ENCODE results near the gene CD209. TPM values are rescaled to one million over a fixed set of nuclear protein-coding genes. Genes with fewer than 3 reads are reported as not detected.

CD209 gene
- total RNA-seq, 1 donor from 2014 or later, result not detected

- Mint-ChIP-seq H3K4me3 (peak overlapping the region; percentile 53), H3K27me3 (ENCODE audit: insufficient read depth) (peaks cover 24% of the 10 kb centered on the region), H3K4me1 (ENCODE audit: low read depth) (peaks cover 18% of the 10 kb centered on the region), H3K27ac (no peak overlapping the region), H3K9me3 (no peaks in the 10 kb centered on the region), H3K36me3 (ENCODE audit: low read depth) (no peaks in the 10 kb centered on the region)
- no peak for DNase-seq (ENCODE audit: low spot score)
- intact Hi-C loops (cut with micrococcal nuclease), result no loop called here
Measured at GRCh38 chr19:7706188-7706954, 41.0 kb downstream of the CD209 start.

DNA sequence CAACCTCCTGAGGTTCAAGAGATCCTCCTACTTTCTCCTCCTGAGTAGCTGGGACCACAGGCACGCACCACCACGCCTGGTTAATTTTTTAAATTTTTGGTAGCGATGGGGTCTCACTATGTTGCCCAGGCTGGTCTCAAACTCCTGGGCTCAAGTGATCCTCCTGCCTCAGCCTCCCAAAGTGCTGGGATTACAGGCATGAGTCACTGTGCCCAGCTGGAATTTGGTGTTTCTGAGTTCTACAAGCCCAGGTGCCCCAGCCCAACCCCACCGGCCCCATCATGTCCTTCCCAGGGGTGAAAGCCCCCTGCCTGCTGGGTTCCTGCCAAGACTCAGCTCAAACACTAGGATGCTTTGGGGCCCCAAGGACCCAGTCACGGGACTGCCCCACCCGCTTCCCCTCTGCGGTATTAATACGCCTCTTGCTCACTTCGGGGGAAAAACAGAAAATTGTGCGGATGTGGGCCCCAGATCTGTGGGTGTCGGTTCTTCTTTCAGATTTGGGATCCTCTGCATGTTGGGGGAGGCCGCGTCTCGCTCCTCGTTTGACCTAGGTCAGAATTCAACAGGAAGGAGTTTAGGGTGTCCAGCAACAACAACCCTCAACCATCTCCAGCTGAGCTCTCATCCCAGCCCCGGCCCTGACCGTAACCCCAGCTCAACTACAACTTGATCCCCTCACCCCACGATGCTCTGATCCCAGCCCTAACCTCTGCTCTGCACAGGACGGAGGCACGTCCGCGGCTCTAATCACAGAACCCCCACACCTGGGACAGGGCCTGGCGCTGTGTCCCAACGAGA lies 41.7 kb downstream of the CD209 start:
- no peaks in the 10 kb centered on the region for H3K36me3 Mint-ChIP-seq (ENCODE audit: low read depth)
- intact Hi-C loops (cut with micrococcal nuclease), result loop anchor here (1.0 kb wide), 1 partner anchor 67 kb away; no protein-coding TSS in a partner anchor
- peaks cover 18% of the 10 kb centered on the region for H3K4me1 Mint-ChIP-seq (ENCODE audit: low read depth)
- H3K9me3 Mint-ChIP-seq, result no peaks in the 10 kb centered on the region
- H3K4me3 Mint-ChIP-seq, result peak overlapping the region; percentile 53
- peak; percentile 53 for DNase-seq (ENCODE audit: low spot score)
- H3K27me3 Mint-ChIP-seq (ENCODE audit: insufficient read depth), result peaks cover 24% of the 10 kb centered on the region
- H3K27ac Mint-ChIP-seq, result peak overlapping the region; percentile 64

DNA sequence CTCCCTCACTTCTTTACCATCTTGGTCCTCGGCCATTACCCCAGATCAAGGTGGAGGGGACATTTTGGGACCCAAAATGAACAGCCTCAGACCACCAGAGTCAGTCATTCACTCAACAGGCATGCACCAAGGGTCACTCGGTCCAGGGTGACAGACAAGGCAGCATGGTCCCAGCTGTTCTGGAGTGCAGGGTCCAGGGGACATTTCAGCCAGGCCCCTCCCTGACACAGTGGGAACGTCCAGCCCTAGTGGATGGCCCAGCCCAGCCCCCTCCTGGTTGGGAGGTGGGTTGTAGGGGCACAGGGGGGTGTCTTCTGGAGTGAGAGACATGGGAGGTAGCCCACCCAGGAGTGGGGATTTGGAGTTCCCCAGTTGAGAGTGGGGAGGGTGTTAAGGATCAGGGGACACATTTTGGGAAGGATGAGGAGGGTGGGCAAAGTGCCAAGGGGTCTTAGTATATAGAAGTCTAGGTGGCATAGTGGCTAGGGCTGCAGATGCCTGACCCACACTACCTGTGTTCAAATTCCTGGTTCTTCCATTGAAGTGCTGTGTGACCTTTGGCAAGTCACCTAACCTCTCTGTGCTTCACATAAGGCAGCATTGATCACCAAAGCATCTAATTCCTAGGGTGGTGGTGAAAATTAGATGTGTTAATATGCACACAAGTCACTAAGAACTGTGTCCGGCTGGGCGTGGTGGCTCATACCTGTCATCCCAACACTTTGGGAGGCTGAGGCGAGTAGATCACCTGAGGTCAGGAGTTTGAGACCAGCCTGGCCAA lies 42.9 kb downstream of the CD209 start:
- no peak overlapping the region for H3K4me3 Mint-ChIP-seq
- no peaks in the 10 kb centered on the region for H3K36me3 Mint-ChIP-seq (ENCODE audit: low read depth)
- intact Hi-C loops (cut with micrococcal nuclease), result loop anchor here (1.0 kb wide), 1 partner anchor 68 kb away; no protein-coding TSS in a partner anchor
- no peaks in the 10 kb centered on the region for H3K9me3 Mint-ChIP-seq
- H3K4me1 Mint-ChIP-seq (ENCODE audit: low read depth), result peaks cover 21% of the 10 kb centered on the region
- peaks cover 28% of the 10 kb centered on the region for H3K27me3 Mint-ChIP-seq (ENCODE audit: insufficient read depth)
- no peak for DNase-seq (ENCODE audit: low spot score)
- no peak overlapping the region for H3K27ac Mint-ChIP-seq

GRCh38 chr19:7703332-7703731 lies 44.0 kb downstream of the CD209 start:
- no peak for DNase-seq (ENCODE audit: low spot score)
- Mint-ChIP-seq H3K36me3 (ENCODE audit: low read depth) (no peaks in the 10 kb centered on the region), H3K9me3 (no peaks in the 10 kb centered on the region), H3K4me1 (ENCODE audit: low read depth) (peaks cover 27% of the 10 kb centered on the region), H3K4me3 (no peak overlapping the region), H3K27ac (no peak overlapping the region), H3K27me3 (ENCODE audit: insufficient read depth) (peaks cover 33% of the 10 kb centered on the region)
- intact Hi-C loops (cut with micrococcal nuclease), result no loop called here

- DNase-seq (ENCODE audit: low spot score), result no peak
- H3K36me3 Mint-ChIP-seq (ENCODE audit: low read depth), result no peaks in the 10 kb centered on the region
- no peak within 1 kb of the TSS for H3K27ac Mint-ChIP-seq
- intact Hi-C loops (cut with micrococcal nuclease), result no loop called here
- no peaks in the 10 kb centered on the region for H3K9me3 Mint-ChIP-seq
- H3K4me1 Mint-ChIP-seq (ENCODE audit: low read depth), result peaks cover 25% of the 10 kb centered on the region
- no peak within 1 kb of the TSS for H3K4me3 Mint-ChIP-seq
- peaks cover 38% of the 10 kb centered on the region for H3K27me3 Mint-ChIP-seq (ENCODE audit: insufficient read depth)
Measured at GRCh38 chr19:7701654-7702457, 45.5 kb downstream of the CD209 start, which contains the start of gene FCER2. FCER2 (minus strand) TSS chr19:7702131; CDS start chr19:7699760, 2,371 bp downstream.

- Mint-ChIP-seq H3K4me3 (no peak overlapping the region), H3K36me3 (ENCODE audit: low read depth) (no peaks in the 10 kb centered on the region), H3K27me3 (ENCODE audit: insufficient read depth) (peaks cover 37% of the 10 kb centered on the region), H3K9me3 (no peaks in the 10 kb centered on the region), H3K4me1 (ENCODE audit: low read depth) (peaks cover 18% of the 10 kb centered on the region), H3K27ac (no peak overlapping the region)
- intact Hi-C loops (cut with micrococcal nuclease), result no loop called here
- DNase-seq (ENCODE audit: low spot score), result no peak
Measured at GRCh38 chr19:7701049-7701653, 46.2 kb downstream of the CD209 start.

DNA sequence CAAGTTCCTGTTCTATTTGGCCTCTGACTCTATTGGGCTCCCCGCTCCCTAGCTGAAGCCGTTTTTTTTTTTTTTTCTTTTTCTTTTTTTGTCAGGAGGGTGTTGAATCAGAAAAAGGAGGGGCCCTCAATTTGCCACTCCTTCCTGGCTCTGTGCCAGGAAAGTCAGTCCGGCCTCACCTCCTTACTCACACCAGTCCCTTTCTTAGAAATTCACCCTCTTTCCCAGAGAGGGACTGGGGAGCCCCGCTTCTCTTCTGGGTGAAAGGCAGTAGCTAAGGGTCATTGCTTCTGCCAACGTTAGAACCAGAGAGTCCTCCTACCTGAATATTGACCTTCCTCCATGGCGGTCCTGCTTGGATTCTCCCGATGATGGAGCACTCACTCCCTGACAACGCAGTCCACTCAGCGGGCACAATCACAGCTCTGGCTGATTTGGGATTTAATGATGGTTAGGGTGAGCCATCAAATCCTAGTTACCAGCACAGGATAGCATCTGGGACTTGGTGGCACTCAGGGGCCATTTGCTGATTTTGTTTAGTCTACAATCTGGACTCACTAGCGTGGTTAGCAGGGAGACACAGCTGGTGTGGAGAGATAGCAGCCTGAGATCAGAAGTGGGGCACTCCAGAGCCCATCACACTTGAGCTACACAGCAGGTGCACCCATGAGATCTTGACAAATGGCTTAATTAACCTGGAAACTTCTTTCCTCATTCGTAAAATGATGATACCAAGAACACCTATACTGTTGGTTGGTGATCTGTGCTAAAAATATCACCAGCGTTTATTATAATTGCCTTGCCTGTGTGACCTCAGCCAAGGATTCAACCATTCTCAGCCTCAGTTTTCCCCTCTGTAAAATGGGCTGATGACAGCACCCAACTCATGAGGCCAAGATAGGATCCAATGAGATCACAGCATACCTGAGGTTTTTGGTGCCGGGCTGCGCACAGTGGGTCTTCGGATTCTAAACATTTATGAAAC lies 47.6 kb downstream of the CD209 start:
- intact Hi-C loops (cut with micrococcal nuclease), result no loop called here
- H3K27ac Mint-ChIP-seq, result no peak overlapping the region
- H3K27me3 Mint-ChIP-seq (ENCODE audit: insufficient read depth), result peaks cover 34% of the 10 kb centered on the region
- no peaks in the 10 kb centered on the region for H3K9me3 Mint-ChIP-seq
- DNase-seq (ENCODE audit: low spot score), result no peak
- no peak overlapping the region for H3K4me3 Mint-ChIP-seq
- no peaks in the 10 kb centered on the region for H3K36me3 Mint-ChIP-seq (ENCODE audit: low read depth)
- H3K4me1 Mint-ChIP-seq (ENCODE audit: low read depth), result peaks cover 10% of the 10 kb centered on the region

DNA sequence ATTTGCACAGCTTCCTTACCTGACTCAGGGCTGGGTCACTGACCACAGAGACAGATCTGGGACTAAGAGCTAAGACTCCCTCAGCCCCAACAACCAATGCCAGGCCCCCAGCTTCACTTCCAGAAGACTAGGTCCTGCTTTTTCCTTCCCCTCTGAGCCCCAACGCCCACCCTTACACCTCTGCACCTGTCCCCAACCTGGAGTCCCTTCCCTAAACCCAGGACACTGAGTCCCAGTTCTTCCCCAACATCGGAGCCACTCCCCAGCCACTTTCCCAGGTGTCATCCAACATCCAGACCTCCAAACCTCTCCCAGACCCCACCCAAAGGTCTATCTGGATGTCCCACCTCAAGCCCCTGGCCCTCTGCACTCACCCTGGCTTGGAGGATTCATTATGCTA lies 48.3 kb downstream of the CD209 start:
- no peak overlapping the region for H3K27ac Mint-ChIP-seq
- intact Hi-C loops (cut with micrococcal nuclease), result no loop called here
- H3K9me3 Mint-ChIP-seq, result no peaks in the 10 kb centered on the region
- H3K36me3 Mint-ChIP-seq (ENCODE audit: low read depth), result no peaks in the 10 kb centered on the region
- H3K4me3 Mint-ChIP-seq, result no peak overlapping the region
- no peak for DNase-seq (ENCODE audit: low spot score)
- peaks cover 10% of the 10 kb centered on the region for H3K4me1 Mint-ChIP-seq (ENCODE audit: low read depth)
- peaks cover 30% of the 10 kb centered on the region for H3K27me3 Mint-ChIP-seq (ENCODE audit: insufficient read depth)

DNA sequence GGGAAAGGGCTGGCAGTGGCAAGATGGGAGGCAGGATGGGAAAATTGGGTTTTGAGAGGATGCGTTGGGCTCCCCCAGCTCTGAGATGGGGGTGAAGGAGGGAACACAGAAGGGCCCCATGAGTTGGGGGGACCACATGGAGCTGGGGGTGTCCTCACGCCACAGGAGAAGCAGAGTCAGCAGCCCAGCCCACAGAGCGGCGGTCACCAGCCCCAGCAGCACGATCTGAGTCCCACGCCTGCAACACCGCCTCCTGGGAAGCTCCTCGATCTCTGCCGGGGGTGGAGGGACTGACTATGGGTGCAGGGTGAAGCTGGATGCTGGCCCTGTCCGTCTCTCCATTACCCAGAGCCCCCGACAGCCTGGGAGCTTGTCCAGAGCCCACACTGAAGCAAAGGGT lies 48.8 kb downstream of the CD209 start:
- DNase-seq (ENCODE audit: low spot score), result no peak
- H3K27ac Mint-ChIP-seq, result no peak overlapping the region
- intact Hi-C loops (cut with micrococcal nuclease), result no loop called here
- H3K4me1 Mint-ChIP-seq (ENCODE audit: low read depth), result peaks cover 10% of the 10 kb centered on the region
- no peak overlapping the region for H3K4me3 Mint-ChIP-seq
- H3K36me3 Mint-ChIP-seq (ENCODE audit: low read depth), result no peaks in the 10 kb centered on the region
- H3K27me3 Mint-ChIP-seq (ENCODE audit: insufficient read depth), result peaks cover 25% of the 10 kb centered on the region
- no peaks in the 10 kb centered on the region for H3K9me3 Mint-ChIP-seq

GRCh38 chr19:7697721-7698287 lies 49.5 kb downstream of the CD209 start:
- intact Hi-C loops (cut with micrococcal nuclease), result no loop called here
- H3K4me3 Mint-ChIP-seq, result no peak overlapping the region
- H3K4me1 Mint-ChIP-seq (ENCODE audit: low read depth), result peaks cover 10% of the 10 kb centered on the region
- no peaks in the 10 kb centered on the region for H3K9me3 Mint-ChIP-seq
- H3K27me3 Mint-ChIP-seq (ENCODE audit: insufficient read depth), result peaks cover 24% of the 10 kb centered on the region
- DNase-seq (ENCODE audit: low spot score), result no peak
- no peak overlapping the region for H3K27ac Mint-ChIP-seq
- H3K36me3 Mint-ChIP-seq (ENCODE audit: low read depth), result no peaks in the 10 kb centered on the region

- Mint-ChIP-seq H3K27ac (no peak overlapping the region), H3K4me3 (no peak overlapping the region), H3K36me3 (ENCODE audit: low read depth) (no peaks in the 10 kb centered on the region), H3K27me3 (ENCODE audit: insufficient read depth) (peaks cover 15% of the 10 kb centered on the region), H3K9me3 (no peaks in the 10 kb centered on the region), H3K4me1 (ENCODE audit: low read depth) (peaks cover 6% of the 10 kb centered on the region)
- intact Hi-C loops (cut with micrococcal nuclease), result no loop called here
- no peak for DNase-seq (ENCODE audit: low spot score)
Measured at GRCh38 chr19:7694499-7694898, 52.8 kb downstream of the CD209 start.
